GM18868 (cell line): ENCODE data around the gene AMPD3.

Experiments
- ATAC-seq: cut with Tn5 transposase; IDR thresholded peaks from one replicate; pipeline ENCODE4 v1.9.1; 2021; ENCODE audit warnings: mild to moderate bottlenecking, moderate library complexity; ENCODE audit not compliant: unreplicated experiment

The AMPD3 gene

DNA sequence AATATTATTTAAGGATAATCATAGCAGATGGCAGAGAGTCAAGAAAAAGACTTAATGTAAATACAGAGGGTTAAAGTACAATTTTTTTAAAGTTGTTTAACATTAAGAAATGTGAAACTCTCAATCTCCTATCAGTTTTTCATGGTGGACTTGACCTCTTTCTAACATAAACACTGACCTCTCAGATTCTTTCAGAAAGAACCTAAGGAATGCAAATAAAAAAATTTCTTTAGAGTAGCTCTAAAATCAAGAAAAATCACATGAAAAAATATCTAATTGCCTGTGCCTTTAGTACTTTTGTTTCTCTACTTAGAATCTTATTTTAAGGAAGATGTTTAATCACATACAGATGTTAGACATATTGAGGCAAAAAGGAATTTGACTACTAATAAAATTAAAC, 73.1 kb downstream of the AMPD3 start:
- no peak for ATAC-seq

DNA sequence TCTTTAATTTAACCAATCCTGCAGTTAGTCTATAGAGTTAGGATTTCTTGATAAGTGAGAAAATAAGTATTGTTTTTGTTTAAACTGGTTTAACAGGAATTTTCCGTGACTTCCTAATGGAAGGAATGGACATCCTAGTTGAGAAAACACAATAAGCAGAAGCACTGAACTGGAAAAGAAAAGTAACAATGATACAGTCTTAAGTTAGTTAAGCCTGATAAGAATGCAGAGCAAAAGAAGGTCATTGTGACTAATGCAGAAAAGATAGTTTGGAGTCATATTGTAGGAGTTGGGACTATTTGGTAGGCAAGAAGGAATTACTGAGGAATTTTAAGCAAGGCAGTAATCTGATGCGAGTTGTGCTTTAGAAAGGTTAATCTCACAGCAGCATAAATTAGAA, 74.2 kb downstream of the AMPD3 start:
- no peak for ATAC-seq

DNA sequence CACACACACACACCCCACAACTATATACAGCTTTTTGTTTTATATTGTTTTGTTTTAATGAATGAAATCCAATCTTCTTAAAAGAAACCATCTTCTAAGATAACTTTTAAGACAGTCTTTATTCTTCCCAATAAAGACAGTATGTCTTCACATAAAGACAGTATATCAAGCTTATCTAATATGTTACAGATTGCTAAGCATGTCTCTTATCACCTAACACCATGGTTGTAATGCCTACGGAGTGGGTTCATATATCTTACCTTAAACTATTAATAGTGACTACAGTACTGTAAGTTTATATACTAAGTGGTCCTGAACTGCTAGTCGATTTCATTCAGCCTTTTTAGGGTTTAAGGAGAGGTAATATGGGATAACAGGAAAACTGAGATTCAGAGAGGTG, 77.5 kb downstream of the AMPD3 start:
- ATAC-seq = no peak

DNA sequence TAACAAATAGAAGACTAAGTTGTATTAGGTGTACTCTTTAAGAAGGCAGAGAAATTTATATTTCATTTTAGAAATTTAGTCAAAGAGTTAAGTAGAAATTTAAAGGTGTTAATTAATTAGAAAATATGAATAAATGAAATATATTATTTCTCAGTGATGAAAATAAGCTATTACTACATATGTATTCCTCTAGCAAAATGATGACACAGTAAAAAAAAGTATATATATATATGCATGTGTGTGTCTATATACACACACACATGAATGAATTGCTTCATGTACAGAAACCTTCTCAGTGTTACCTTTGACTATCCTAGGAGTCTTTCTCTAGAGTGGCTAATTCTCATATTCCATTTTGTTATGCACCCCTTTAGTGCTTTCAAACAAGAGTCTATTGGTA, 78.3 kb downstream of the AMPD3 start:
- ATAC-seq = no peak

DNA sequence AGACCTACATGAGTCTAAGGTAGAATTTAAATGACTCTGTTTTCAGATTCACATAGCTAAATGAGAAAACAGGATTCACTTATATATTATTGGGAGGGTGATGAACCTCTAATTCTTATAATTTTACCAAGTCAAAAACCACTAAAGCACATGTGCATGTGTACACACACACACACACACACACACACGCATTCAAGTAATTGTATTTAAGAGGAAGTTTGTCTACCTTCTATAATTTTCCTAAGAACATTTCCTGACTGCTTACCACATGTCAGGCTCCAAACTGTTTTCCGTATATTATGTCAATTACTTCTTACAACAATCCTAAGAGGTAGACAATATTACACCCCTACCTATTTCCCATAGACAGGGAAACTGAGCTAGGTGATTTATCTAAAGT, 79.3 kb downstream of the AMPD3 start:
- ATAC-seq = no peak

DNA sequence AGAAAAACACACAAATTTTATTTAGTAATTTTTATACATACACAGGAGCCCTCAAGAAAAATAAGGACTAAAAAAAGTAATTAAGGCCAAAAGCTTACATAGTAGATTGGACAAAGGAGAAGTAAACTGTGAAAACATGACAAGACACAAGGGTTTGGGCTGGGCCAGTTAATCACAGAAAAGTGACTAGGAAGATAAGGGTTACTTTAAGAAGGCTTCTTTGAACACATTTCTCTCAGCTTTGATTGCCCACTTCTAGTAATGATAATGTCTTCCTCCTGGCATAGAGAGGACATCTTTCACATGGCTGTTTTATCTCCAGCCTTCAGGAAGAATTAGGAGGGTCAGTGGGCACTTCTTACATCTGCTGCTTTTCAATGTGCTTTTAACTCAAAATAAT, 82.5 kb downstream of the AMPD3 start:
- no peak for ATAC-seq

DNA sequence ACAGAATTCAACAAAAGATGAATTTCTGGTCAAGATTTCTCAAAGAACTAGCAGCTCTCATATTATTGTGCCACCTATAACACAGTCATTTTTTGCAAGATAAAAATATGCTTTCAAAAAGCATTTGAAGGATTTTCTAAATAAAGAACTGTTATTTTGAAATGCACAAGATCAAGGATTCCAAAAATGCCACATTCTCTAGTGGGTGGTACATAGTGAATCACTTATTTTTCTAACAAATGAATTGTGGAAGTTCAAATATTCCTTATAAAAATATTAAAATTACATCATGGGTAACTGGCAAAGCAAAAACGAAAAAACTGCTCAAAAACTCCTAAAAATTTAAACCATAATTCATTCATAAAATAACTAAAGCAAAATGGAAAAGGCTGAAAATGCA, 83.9 kb downstream of the AMPD3 start:
- no peak for ATAC-seq

DNA sequence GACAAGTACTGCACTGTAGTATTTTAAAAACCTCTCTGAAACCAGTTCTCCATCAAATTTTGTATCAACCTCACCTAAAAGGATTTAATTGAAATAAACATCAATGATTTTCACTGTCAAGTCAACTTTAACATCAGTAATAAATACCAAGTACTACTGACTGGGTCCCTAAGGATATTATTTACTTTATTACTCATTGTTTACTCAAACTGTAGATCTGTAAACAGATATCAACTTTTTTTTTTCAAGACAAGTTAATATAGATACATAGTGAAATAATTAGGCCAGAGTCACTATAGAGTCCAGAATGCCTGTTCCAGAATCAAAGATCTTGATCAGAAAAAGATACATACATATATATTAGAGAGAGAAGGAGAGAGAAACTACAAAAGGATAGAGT, 84.3 kb downstream of the AMPD3 start:
- no peak for ATAC-seq

DNA sequence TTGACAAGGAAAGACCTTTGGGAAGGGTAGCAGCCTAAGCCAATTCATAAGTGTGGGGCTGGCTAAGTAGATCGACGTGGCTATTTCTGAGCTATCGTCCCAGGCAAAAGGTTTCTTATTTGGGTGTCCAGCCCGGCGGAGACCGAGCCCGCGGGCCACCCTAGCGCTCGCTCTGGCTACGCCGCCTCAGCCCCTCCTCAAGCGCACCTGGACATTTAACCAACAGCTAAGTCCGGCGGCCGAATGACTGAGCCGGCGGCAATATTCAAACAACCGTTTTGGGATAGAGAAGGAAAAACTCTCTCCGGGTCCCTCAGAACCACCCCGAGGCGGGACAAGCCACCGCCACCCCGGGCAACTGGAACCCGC, 85.5 kb downstream of the AMPD3 start:
- ATAC-seq = peak; percentile 16

DNA sequence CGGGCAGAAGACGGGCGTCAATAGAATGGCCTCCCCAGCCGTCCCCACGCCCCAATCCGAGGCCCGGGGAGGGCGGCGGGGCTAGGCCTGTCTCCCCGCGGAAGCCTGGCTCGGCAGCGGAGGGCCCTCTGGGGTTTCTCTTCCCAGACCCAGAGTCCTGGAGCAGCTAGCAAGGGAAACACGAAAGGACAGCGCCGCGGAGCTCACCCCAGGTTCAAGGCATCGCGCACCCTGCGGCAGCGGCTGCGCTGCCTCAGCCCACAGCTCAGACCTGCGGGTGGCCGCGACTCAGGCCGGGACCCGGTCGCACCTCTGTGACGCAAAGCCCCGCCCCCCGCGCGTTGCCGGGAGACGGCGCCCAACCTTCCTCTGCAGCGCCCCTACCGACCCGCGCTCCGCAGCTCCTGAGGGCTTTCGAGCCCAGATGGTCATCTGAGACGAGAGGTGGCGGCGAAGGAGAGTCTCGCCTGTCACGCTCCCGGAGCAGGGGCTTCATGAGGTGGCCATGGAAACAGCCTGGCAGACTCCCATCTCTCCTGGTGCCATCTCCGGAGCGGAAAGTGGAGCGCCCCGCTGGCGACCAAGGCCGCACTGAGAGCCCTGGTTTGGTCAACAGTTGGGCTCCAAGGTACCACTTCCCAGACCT, 86.0 kb downstream of the AMPD3 start, which contains the start of gene RNF141:
TSS of gene RNF141 (minus strand) at position 273 of the 646 bp plus-strand sequence. CDS start 7,029 bp downstream, outside the sequence.
- ATAC-seq = peak; percentile 98

DNA sequence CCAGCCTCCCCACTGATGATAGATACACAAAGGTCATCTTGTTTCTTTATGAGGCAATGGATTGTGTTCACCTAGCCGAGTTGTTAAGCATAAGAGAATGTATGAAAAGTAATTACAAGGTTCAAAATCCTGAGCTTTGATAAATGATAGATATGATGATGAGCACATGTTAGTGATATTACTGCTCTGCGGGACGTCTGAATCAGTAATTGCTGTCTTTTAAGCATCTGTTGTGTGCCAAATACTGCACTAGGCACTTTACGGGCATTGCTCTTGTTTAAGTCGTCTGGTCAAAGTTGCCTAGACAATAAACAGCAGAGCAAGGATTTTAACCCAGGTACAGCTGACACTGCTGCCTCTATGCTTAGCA, 86.5 kb downstream of the AMPD3 start:
- ATAC-seq = no peak

DNA sequence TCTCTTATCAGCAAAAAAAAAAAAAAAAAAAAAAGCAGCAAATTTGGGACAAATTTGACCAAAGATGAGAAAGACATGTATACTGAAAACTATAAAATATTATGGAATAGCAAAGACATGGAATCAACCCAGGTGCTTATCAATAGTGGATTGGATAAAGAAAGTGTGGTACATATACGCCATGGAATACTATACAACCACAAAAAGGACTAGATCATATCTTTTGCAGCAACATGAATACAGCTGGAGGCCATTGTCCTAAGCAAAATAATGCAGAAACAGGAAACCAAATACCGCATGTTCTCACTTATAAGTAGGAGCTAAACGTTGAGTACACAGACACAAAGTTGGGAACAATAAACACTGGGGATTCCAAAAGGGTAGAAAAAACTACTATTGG, 87.7 kb downstream of the AMPD3 start:
- ATAC-seq = no peak

DNA sequence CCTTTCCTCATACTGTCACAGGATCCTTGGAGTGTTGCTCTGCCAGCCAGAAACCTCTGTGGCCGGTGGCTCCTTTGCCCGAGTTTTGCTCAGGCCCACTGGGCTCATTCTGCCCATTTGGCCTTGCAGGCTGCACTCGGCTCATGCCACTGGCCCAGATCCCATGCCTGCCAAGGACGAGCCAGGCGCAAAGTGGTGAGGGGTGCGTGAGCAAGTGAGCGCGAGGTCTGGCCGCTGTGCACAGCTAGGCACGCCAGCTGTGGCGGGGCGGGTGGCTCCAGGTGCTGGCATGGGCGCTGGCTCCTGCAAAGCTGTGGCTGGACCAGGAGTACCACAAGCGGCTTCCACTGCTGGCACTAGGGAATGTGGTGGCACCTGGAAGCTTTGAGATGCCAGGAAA, 88.7 kb downstream of the AMPD3 start:
- ATAC-seq = no peak

DNA sequence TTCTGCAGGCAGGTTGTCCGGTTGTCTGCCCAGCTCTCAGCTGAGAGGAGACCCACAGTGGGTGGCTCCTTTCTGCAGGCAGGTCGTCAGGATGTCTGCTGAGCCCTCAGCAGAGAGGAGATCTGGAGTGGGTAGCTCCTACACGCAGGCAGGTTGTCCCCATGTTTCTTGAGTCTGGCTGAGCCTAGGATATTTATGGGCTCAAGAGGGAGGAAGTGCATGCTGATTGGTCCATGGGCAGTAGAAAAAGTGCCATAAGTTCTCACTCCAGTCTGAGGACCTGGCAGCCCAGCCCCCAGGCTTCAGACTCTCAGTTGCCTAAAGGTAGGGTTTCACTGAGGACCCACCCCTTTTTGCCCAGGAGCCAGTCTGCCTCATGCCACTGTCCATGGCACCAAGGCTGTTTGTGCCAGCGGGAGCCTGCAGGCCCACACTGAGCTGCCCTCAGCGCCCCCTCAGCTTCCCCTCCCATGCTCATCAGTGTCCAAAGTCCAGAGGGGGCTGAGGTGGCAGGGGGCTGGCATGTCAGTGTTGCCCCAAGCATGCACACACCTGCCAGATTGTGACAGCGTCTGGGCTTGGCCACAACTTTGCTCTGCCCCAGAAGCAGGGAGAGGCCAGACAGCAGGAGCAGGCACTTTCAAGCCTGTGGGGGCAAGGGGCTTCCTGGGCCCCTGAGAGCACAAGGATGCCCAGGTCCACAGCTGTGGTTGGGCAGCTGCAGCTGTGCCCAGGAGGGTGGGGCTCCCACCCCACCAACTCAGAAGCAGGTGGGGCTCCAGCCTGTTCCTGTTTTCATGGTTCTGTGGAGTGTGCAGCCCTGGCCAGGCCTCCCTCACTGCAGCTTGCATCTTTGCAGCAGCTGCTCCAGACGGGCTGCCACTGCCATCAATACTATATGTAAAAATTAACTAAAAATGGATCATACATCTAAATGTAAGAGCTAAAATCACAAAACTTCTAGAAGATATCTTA, 89.7 kb downstream of the AMPD3 start:
- ATAC-seq = no peak

DNA sequence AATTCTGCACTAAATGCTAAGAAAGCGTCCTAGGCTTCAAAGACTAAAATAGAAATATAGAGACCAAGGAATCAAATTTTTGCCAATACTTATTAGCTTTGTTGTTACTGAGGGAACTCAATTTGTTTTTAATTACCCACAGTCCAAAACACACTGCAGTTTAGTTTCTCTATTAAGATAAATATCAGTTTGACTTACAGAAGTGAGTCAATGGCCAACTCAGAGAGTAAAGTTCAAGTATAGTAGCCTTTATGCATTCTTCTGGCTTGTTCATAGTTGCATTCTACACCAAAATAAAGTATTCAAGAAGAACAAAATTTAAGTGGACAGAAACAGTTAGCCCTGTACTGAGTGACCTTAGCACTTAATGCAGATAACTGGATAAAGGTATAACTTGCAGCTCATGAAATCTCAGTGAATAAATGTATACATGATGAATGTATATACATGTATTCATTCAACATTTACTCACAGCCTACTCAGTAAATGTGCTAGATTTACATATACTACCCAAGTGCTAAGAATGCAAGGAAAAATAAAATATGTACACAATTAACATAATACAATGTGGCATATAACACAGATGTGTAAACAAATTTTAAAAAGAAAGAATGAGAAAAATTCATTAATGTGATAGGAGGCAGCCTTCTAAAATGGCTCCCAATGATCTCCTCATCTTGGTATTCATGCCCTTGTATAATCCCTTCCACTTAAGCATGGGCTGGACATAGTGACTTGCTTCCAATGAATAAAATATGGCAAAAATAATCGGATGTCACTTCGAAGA, 95.6 kb downstream of the AMPD3 start:
- no peak for ATAC-seq

DNA sequence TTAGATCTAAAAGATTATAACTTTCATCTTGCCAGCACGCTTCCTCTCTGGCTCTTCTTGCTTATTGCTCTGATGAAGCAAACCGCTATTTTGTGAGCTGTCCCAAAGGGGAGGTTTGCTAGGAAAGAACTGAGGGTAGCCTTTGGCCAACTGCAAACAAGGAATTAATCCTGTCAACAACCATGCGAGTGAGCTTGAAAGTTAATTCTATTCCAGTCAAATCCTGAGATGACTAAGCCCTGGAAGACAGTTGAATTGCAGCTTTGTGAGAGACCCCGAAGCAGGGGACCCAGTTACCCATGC, 96.2 kb downstream of the AMPD3 start:
- no peak for ATAC-seq

DNA sequence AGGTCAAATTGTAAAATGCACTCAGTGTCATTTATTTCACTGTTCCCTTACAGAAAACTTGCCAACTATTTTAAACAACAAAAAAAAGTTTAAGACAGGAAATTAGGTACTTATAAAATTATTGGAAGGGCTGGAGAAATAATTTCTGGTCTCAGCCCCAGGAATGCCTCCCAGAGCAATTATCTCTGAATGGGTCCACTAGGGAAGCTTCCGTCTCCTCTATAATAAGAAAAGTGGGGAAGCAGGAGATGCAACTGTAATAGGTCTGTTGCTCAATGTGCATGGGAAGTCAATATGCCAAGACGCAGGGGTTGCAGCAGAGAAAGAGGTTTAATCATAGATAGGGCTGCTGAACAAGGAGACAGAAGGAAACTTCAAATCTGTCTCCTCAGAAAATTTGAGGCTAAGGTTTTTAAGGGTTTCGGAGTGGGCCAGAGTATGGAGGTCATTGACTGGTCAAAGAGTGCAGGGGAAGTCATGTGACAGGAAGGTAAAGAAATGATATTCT, 96.8 kb downstream of the AMPD3 start:
- ATAC-seq = no peak

DNA sequence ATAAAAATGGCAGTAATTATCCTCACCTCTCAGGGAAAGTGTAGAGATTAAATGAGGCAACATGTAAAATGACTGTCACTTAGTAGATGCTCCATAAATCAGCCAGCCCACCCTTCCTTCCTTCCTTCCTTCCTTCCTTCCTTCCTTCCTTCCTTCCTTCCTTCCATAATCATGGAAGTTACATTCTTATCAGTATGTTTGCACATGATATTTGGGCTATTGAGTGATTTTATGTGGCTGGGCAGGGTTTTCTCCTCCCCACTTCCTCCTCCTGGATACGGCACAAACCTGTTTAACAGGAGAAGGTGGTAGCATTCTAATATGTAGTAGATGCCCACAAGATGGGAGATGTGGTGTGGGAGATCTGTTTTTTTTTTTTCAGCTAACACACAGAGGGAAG, 101.5 kb downstream of the AMPD3 start:
- ATAC-seq = no peak
